Measurements from ENCODE around the gene NRN1. TPM values are rescaled to one million over a fixed set of nuclear protein-coding genes. Genes with fewer than 3 reads are reported as not detected.

The NRN1 gene
- total RNA-seq, 2 donors from 2014 or later: 1.1 to 14.7 TPM

GRCh38 chr6:5996714-5997419, 9.9 kb downstream of the NRN1 start:
- peaks cover 5% of the 10 kb centered on the region for H3K9me3 Mint-ChIP-seq
- peak overlapping the region; percentile 82 for H3K4me3 Mint-ChIP-seq
- peaks cover 40% of the 10 kb centered on the region for H3K4me1 Mint-ChIP-seq
- H3K36me3 Mint-ChIP-seq (ENCODE audit: low read depth): peaks cover 29% of the 10 kb centered on the region
- peaks cover 80% of the 10 kb centered on the region for H3K27me3 Mint-ChIP-seq
- ATAC-seq (replicated peaks): peak; percentile 18
- peak overlapping the region; percentile 58 for H3K27ac Mint-ChIP-seq

GRCh38 chr6:5995949-5996713, 10.6 kb downstream of the NRN1 start:
- Mint-ChIP-seq H3K27me3 (peaks cover 74% of the 10 kb centered on the region), H3K9me3 (peaks cover 5% of the 10 kb centered on the region), H3K4me1 (peaks cover 40% of the 10 kb centered on the region), H3K4me3 (peak overlapping the region; percentile 82), H3K27ac (peak overlapping the region; percentile 45), H3K36me3 (ENCODE audit: low read depth) (peaks cover 25% of the 10 kb centered on the region)
- ATAC-seq (replicated peaks): no peak

GRCh38 chr6:5995658-5995948, 11.1 kb downstream of the NRN1 start:
- Mint-ChIP-seq H3K27me3 (peaks cover 74% of the 10 kb centered on the region), H3K27ac (peak overlapping the region; percentile 45), H3K4me3 (peak overlapping the region; percentile 82), H3K4me1 (peaks cover 40% of the 10 kb centered on the region), H3K36me3 (ENCODE audit: low read depth) (peaks cover 25% of the 10 kb centered on the region), H3K9me3 (peaks cover 5% of the 10 kb centered on the region)
- ATAC-seq (replicated peaks): no peak

GRCh38 chr6:5994999-5995657, 11.6 kb downstream of the NRN1 start:
- Mint-ChIP-seq H3K9me3 (peaks cover 1% of the 10 kb centered on the region), H3K27ac (peak overlapping the region; percentile 45), H3K4me1 (peaks cover 37% of the 10 kb centered on the region), H3K27me3 (peaks cover 69% of the 10 kb centered on the region), H3K4me3 (peak overlapping the region; percentile 82), H3K36me3 (ENCODE audit: low read depth) (peaks cover 21% of the 10 kb centered on the region)
- ATAC-seq (replicated peaks): no peak

GRCh38 chr6:5994234-5994998, 12.3 kb downstream of the NRN1 start:
- Mint-ChIP-seq H3K27me3 (peaks cover 69% of the 10 kb centered on the region), H3K27ac (no peak overlapping the region), H3K4me1 (peaks cover 30% of the 10 kb centered on the region), H3K9me3 (no peaks in the 10 kb centered on the region), H3K4me3 (peak overlapping the region; percentile 82), H3K36me3 (ENCODE audit: low read depth) (peaks cover 14% of the 10 kb centered on the region)
- ATAC-seq (replicated peaks): no peak

GRCh38 chr6:5992551-5993225, 14.0 kb downstream of the NRN1 start:
- Mint-ChIP-seq H3K4me1 (peaks cover 22% of the 10 kb centered on the region), H3K4me3 (no peak overlapping the region), H3K27me3 (peaks cover 65% of the 10 kb centered on the region), H3K27ac (no peak overlapping the region), H3K36me3 (ENCODE audit: low read depth) (peaks cover 12% of the 10 kb centered on the region), H3K9me3 (no peaks in the 10 kb centered on the region)
- no peak for ATAC-seq (replicated peaks)

GRCh38 chr6:5990786-5991185, 15.9 kb downstream of the NRN1 start:
- H3K27ac Mint-ChIP-seq: no peak overlapping the region
- H3K4me1 Mint-ChIP-seq: peaks cover 23% of the 10 kb centered on the region
- H3K4me3 Mint-ChIP-seq: no peak overlapping the region
- no peaks in the 10 kb centered on the region for H3K9me3 Mint-ChIP-seq
- H3K36me3 Mint-ChIP-seq (ENCODE audit: low read depth): peaks cover 10% of the 10 kb centered on the region
- no peak for ATAC-seq (replicated peaks)
- H3K27me3 Mint-ChIP-seq: peaks cover 50% of the 10 kb centered on the region

GRCh38 chr6:5989141-5989723, 17.5 kb downstream of the NRN1 start:
- Mint-ChIP-seq H3K9me3 (no peaks in the 10 kb centered on the region), H3K27ac (no peak overlapping the region), H3K4me1 (peaks cover 15% of the 10 kb centered on the region), H3K27me3 (peaks cover 41% of the 10 kb centered on the region), H3K36me3 (ENCODE audit: low read depth) (no peaks in the 10 kb centered on the region), H3K4me3 (no peak overlapping the region)
- no peak for ATAC-seq (replicated peaks)

- no peak overlapping the region for H3K4me3 Mint-ChIP-seq
- peaks cover 27% of the 10 kb centered on the region for H3K27me3 Mint-ChIP-seq
- H3K4me1 Mint-ChIP-seq: peaks cover 21% of the 10 kb centered on the region
- H3K27ac Mint-ChIP-seq: peak overlapping the region; percentile 36
- peak; percentile 95 for ATAC-seq (replicated peaks)
- no peaks in the 10 kb centered on the region for H3K36me3 Mint-ChIP-seq (ENCODE audit: low read depth)
- no peaks in the 10 kb centered on the region for H3K9me3 Mint-ChIP-seq
Observed at GRCh38 chr6:5986861-5987260, 19.9 kb downstream of the NRN1 start.

- Mint-ChIP-seq H3K4me3 (peak overlapping the region; percentile 17), H3K36me3 (ENCODE audit: low read depth) (no peaks in the 10 kb centered on the region), H3K27ac (no peak overlapping the region), H3K27me3 (peaks cover 19% of the 10 kb centered on the region), H3K9me3 (peaks cover 3% of the 10 kb centered on the region), H3K4me1 (peaks cover 31% of the 10 kb centered on the region)
- no peak for ATAC-seq (replicated peaks)
Observed at GRCh38 chr6:5984150-5985089, 22.3 kb downstream of the NRN1 start.

- Mint-ChIP-seq H3K27ac (peak overlapping the region; percentile 12), H3K36me3 (ENCODE audit: low read depth) (no peaks in the 10 kb centered on the region), H3K27me3 (peaks cover 9% of the 10 kb centered on the region), H3K4me3 (no peak overlapping the region), H3K9me3 (peaks cover 3% of the 10 kb centered on the region), H3K4me1 (peaks cover 23% of the 10 kb centered on the region)
- peak; percentile 85 for ATAC-seq (replicated peaks)
Observed at GRCh38 chr6:5981126-5982026, 25.3 kb downstream of the NRN1 start.
